HG03135 (cell line): Measurements from ENCODE around the gene UBXN11.

Experiments used
- ATAC-seq: cut with Tn5 transposase; IDR thresholded peaks from one replicate; pipeline ENCODE4 v1.9.1; 2021; ENCODE audit warnings: mild to moderate bottlenecking, moderate library complexity; ENCODE audit not compliant: unreplicated experiment

Gene UBXN11

DNA sequence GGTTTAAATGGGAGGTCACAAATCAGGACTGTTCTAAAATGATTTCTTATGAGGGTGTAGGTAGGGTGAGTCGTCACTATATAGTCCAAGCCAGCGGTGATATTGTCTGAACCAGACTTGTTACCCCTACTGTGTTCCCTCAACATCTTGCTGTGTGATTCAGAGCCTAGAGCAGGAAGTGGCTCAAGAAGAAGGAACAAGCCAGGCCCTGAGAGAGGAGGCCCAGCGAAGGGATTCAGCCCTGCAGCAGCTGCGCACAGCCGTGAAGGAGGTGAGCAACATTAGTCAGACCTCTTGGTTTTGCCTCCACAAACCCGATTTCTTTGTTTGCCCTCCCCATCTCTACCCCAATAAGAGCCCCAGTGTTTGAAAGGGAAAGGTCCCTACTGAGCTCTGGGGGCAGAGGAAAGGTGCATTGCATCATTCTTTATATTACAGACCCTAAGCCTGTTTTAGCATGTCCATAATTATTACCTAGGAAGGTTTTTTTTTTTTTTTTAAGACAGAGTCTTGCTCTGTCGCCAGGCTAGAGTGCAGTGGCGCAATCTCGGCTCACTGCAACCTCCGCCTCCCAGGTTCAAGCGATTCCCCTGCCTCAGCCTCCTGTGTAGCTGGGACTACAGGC, 31.5 kb downstream of the UBXN11 start:
- no peak for ATAC-seq

DNA sequence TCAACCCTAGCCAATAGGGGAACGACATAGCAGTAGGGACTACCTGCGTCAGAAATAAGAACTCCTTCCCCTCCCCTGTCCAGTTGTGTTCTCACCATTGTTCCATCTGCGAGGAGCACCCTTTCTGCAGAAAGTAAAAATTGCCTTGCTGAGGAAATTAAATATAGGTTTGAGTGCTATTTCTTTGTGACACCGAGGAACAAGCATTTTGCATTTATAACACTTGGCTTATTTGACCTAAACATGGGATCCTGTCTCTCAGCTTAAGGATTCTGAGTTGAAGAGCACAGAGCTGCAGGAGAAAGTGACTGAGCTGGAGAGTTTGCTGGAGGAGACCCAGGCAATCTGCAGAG, 37.3 kb downstream of the UBXN11 start:
- no peak for ATAC-seq

DNA sequence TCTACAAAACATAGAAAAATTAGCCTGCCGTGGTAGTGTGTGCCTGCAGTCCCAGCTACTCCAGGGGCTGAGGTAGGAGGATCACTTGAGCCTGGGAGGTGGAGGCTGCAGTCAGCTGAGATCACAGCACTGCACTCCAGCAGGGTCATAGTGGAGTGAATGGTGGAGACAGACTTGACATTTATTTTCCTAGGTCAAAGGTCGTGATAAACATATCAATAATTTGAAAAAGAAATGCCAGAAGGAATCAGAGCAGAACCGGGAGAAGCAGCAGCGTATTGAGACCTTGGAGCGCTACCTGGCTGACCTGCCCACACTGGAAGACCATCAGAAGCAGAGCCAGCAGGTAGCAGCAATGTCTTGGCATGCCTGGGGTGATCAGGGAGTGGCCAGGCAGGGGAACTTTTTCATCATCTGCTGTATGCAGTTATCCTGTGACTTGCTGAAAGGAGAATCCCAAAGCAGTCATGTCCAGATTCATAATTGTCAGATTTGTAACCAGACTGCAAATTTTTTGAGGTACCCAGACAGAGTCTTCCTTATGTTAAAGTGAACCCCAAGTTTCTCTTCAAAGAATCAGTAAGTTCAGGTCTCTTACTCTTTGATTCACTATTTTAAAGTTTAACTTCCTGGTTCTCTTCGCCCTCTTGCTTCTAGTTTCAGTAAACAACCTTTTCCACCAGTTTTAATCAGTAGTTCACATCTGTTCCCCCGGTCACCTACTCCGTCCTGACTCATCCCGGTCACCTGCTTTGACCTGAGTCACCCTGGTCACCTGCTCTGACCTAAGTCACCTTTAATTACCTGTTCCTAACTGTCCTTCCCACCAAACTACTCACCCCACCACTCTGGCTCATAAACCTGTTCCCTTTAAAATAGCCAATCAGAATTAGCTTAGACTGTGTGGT, 37.9 kb downstream of the UBXN11 start:
- no peak for ATAC-seq

DNA sequence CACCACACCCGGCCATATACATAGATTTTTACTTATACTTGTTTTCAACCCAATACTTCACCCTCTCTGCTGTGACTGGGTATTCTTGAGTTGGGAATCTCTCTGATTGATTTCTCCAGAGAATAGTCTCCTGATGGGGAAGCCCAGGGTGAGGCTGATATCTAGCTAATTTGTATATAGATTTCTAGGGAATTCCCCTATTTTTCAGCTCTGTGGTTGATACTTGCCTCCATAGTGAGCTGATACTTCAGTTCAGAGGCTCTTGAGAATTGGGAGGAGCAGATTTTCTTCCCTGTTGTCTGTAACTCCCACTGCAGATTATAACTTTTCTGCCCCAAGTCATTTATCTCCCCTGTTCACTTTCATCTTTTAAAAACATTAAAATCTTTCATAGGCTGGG, 41.0 kb downstream of the UBXN11 start:
- no peak for ATAC-seq

DNA sequence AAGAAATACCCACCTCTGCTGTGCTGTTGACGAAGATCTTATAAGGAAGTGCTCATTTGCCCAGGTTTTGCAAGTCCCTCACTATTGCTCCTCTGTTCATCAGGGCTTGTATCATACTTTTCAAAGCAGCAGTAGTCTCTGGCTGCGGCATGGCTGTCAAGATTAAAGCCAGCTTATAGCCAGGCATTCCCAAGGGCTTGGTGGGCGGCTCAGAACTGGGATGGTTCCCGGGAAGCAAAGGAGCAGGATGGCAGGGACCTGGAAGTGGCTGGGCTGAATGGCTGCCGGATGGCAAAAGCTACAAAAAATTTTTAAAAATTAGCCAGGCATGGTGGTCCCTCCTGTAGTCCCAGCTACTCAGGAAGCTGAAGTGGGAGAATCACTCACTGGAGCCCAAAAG, 43.2 kb downstream of the UBXN11 start:
- no peak for ATAC-seq

DNA sequence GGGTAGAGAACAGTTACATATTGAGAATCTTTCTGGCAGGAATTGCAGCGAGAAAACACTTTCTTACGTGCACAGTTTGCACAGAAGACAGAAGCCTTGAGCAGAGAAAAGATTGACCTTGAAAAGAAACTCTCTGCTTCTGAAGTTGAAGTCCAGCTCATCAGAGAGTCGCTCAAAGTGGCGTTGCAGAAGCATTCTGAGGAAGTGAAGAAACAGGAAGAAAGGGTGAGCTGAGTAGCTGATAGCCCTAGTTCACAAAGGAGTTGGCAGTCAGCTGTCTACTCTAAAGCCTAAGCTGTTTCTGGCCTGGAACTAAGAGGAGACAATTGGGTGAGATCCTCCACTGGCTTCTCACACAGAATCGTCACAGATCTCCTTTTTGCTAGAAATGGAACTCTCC, 46.9 kb downstream of the UBXN11 start:
- ATAC-seq: no peak

DNA sequence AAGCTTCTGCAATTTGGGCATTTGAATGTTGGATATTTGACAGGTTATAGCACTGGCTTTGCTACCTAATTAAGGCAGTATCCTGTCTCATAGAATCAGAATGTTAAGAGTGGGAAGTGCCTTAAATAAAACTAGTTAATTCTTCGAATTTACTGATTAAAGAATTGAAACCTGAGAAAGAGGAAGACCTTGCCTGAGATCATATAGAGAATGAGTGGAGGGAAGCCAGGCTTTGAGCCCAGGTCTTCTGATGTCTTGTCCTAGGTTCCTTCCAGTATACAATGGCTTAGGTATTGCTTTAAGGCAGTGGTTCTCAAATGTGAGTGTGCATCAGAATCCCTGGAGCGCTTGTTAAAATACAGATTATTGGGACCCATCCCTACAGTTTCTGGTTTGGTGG, 47.4 kb downstream of the UBXN11 start:
- ATAC-seq: no peak

DNA sequence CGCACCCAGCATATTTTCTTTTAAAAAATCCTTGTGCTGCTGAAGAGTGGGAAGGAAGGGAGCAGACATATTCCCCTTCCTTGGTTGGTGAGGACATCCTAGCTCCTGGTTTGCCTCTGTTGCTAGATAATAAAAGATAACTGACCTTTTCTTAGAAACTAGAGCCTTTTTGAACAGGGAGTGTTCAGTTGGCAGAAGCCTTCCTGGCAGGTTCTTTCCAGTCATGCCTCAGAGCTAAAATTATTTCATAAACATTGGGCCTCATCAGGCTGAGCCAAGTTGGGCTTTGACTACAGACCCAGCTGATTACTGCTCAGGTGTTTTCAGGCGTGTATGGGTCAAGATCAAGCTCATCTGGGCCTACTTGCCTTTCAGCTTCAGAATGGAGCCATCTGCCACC, 49.2 kb downstream of the UBXN11 start:
- no peak for ATAC-seq

DNA sequence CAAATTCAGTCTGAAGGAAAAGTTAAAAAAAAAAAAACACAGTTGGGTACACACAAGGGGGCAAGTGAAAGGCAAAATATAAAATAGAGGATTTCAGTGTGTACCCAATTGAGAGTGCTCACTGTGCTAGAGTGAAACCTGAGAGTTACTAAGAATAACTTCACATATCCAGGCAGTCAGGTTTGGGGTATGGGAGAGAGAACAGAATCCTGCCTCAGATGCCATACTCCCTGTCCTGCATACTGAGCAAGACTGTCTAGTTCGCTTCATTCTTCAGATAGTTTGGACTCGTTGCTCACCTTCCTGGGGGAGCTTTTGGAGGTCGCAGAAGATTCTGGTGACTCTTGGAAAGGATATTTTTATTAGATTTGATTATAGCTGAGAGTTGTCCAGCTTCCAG, 52.0 kb downstream of the UBXN11 start:
- no peak for ATAC-seq

DNA sequence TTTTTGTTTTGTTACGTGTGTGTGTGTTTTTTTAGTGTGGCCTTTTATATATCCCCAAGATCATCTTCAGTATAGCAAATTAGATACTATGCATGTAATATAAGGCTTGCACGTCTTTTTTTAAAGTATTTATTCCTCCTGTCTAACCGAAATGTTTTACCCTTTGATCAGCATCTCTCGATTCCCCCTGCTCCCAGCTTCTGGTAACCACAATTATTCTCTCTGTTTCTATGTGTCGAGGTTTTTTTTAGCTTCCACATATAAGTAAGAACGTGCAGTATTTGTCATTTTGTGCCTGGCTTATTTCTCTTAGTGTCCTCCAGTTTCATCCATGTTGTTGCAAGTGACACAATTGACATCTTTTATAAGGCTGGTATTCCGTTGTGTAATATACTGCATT, 53.7 kb downstream of the UBXN11 start:
- no peak for ATAC-seq

DNA sequence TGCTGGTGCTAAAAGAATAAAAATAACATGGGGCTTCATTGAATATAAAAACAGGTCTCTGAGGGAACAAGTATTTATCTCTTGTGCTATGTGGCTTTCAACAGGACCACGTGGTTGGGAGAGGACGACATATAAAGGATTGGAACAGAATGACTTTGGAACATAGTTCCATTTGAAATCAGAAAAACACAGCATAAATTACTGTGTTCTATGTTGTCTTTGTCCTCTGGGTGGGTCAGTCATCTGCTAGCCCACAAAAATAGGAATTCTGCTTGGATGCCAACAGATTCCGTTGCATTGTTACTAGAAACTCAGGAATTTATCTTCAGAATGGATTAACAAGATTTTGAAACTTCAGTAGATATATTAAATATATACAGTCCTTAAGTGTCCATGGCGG, 66.5 kb downstream of the UBXN11 start:
- no peak for ATAC-seq

DNA sequence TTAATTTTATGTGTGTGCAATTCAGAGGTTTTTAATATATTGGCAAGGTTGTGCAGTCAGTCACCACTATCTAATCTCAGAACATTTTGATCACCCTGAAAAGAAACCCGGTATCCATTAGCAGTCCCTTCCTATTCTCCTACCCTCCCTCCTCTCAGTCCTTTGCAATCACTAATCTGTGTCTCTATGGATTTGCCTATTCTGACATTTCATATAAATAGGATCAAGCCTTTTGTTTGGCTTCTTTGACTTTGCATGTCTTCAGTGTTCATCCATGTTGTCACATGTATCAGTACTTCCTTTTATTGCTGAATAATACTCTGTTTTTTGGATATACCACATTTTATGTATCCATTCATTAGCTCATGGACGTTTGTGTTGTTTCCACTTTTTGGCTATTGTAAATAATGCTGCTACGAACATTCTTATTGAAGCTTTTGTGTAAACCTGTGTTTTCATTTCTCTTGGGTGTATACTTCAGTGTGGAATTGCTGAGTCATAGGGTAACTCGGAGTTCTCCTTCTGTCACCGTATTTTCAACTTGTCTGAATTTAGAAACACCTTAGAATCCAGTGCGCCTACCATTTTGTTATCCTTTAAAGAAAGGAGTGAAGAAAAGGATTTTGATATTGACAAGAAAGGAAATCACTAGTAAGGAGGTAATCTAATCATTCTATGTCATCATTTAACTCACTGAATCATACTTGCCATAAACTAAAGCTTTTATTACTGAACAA, 69.0 kb downstream of the UBXN11 start:
- no peak for ATAC-seq

DNA sequence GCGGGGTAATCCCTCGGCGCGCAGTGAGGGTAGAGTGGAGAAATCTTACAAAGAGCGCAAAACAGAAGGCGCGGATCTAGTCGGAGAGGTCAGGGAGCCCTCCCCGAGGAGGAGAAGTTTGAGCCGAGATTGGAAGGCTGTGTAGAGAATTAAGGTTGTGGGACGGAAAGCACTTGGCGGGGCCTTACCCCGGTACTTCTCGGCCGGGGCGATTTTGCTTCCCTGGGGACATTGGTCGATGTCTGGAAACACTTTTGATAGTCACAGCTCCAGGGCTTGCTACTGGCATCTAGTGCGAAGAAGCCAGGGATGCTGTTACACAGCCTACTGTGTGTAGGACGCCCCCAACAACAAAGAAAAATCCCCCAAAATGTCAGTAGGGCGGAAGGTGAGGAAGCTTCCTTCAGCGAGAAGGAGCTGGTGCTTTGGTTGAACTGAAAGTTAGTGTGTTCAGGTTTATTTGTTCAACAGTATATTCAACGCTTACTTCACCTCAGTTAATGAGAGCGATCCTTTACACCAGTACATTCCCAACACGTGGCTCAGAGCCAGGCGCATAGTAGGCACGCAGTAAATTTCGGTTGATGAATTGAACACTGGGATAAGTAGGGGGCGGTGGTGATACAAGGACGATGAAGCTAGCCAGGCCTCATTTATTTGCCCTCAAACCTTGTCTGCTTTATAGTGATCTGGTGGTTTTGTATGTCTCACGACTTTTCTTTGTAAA, 71.6 kb downstream of the UBXN11 start:
- ATAC-seq: no peak

DNA sequence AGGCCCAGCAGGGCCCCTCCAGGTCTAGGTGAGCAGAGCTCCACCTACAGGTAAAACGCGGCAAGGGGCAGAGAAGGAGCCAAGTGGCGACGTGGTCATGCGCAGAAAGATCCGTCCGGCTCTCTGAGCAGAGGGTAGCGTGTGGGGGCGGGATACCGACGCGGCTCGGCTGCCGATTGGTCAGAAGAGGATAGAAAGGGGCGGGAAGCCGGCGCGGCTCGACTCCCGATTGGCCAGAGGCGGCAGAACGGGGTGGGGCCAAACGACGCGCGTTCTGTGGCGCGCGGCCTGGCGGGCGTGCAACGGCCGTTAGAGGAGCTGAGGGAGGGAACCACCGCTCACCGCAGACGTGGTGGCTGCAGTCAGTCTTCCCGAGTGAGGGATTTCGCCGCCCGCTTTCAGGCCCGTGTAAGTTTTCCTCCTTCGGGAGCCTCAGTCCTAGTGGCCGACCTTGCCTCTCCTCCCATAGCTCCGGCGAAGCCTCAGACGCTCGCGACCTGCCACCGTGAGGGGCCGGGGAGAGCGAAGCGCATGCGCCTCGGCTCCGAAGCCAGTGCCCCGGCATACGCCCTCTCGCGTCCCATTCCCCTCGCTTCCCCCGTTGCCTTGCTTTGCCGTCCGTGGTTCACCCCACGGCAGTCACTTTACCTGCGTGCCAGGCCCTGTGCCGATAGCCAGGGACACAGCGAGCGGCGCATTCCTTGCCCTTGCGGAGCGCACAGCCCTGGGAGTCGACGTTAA, 72.4 kb downstream of the UBXN11 start, which contains the start of gene CEP85:
Gene CEP85, plus strand, starts transcription at position 298 of the 741 bp plus-strand sequence. CDS start 5,584 bp downstream, outside the sequence.
- peak; percentile 86 for ATAC-seq
